HEK293 (cell line): ENCODE data around the gene SHCBP1L.

Source experiments
- ZBTB21 ChIP-seq: fragments of 450-650 bp; formaldehyde crosslinking; IDR thresholded peaks from 2 replicates; pipeline ENCODE4 v1.5.1; 2017; ENCODE audit warnings: missing biosample characterization, missing genetic modification characterization
- ZNF202 ChIP-seq: fragments of 450-650 bp; formaldehyde crosslinking; IDR thresholded peaks from 2 replicates; pipeline ENCODE4 v1.5.1; 2016; ENCODE audit warnings: missing biosample characterization, missing genetic modification characterization, borderline replicate concordance
- ZNF223 ChIP-seq: fragments of 450-650 bp; formaldehyde crosslinking; IDR thresholded peaks from 2 replicates; pipeline ENCODE4 v1.5.1; 2016; ENCODE audit warnings: missing biosample characterization, missing genetic modification characterization
- ZNF521 ChIP-seq: fragments of 450-650 bp; formaldehyde crosslinking; IDR thresholded peaks from 2 replicates; pipeline ENCODE4 v1.5.1; 2017; ENCODE audit warnings: missing biosample characterization, mild to moderate bottlenecking, missing genetic modification characterization
- ZNF529 ChIP-seq: fragments of 450-650 bp; formaldehyde crosslinking; IDR thresholded peaks from 2 replicates; pipeline ENCODE4 v1.5.1; 2017; ENCODE audit warnings: missing genetic modification characterization, missing biosample characterization; ENCODE audit not compliant: insufficient replicate concordance
- ZNF544 ChIP-seq: fragments of 450-650 bp; formaldehyde crosslinking; IDR thresholded peaks from 2 replicates; pipeline ENCODE4 v1.5.0; 2017; ENCODE audit warnings: missing biosample characterization, missing genetic modification characterization
- ZNF548 ChIP-seq: fragments of 450-650 bp; formaldehyde crosslinking; IDR thresholded peaks from 2 replicates; pipeline ENCODE4 v1.5.1; 2016; ENCODE audit warnings: missing biosample characterization, missing genetic modification characterization
- TF ChIP-seq, protein P1 (sequence below): fragments of 450-650 bp; formaldehyde crosslinking; IDR thresholded peaks from 2 replicates; pipeline ENCODE4 v1.5.1; 2016; ENCODE audit warnings: missing biosample characterization, missing genetic modification characterization
- TF ChIP-seq, protein P2 (sequence below): fragments of 450-650 bp; formaldehyde crosslinking; optimal IDR thresholded peaks from 2 replicates; pipeline ENCODE3; 2016; ENCODE audit warnings: missing biosample characterization, mild to moderate bottlenecking, missing genetic modification characterization
- TF ChIP-seq, protein P3 (sequence below): fragments of 450-650 bp; formaldehyde crosslinking; IDR thresholded peaks from 2 replicates; pipeline ENCODE4 v1.5.1; 2016; ENCODE audit warnings: missing biosample characterization, missing genetic modification characterization
- TF ChIP-seq, protein P4 (sequence below): fragments of 450-650 bp; IDR thresholded peaks from 2 replicates; pipeline ENCODE4 v1.5.1; 2018; ENCODE audit warnings: missing biosample characterization, mild to moderate bottlenecking, missing genetic modification characterization
- TF ChIP-seq, protein P5 (sequence below): fragments of 450-650 bp; formaldehyde crosslinking; IDR thresholded peaks from 2 replicates; pipeline ENCODE4 v1.5.1; 2016; ENCODE audit warnings: missing biosample characterization, missing genetic modification characterization

DNA sequence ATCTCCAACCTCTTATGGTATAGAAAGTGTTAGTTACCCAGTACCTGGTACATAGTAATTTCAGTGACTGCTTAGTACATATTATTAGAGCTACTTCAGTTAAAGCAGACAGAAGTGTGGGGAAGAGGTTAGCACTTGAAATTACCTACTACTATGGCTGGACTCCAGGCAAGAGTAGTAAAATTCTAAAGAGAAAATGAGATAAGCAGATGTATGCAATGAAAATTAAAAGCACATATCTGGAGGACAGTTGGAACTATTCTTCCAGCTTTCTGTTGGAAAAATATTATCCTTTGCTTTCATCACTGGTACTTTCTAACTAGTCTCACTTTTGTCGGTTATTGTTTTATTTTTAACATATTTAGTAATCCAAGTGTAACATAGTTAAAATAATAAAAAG is 90.1 kb downstream of the SHCBP1L start:
- TF ChIP-seq, protein P1, sequence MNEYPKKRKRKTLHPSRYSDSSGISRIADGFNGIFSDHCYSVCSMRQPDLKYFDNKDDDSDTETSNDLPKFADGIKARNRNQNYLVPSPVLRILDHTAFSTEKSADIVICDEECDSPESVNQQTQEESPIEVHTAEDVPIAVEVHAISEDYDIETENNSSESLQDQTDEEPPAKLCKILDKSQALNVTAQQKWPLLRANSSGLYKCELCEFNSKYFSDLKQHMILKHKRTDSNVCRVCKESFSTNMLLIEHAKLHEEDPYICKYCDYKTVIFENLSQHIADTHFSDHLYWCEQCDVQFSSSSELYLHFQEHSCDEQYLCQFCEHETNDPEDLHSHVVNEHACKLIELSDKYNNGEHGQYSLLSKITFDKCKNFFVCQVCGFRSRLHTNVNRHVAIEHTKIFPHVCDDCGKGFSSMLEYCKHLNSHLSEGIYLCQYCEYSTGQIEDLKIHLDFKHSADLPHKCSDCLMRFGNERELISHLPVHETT, result no peak
- TF ChIP-seq ZBTB21 (tag by site-specific recombination) (no peak), ZNF544 (tag by site-specific recombination) (no peak), ZNF521 (tag by site-specific recombination) (no peak), ZNF223 (tag by site-specific recombination) (no peak), ZNF548 (tag by site-specific recombination) (no peak), ZNF202 (tag by site-specific recombination) (no peak), ZNF529 (tag by site-specific recombination) (no peak)
- TF ChIP-seq, protein P2, sequence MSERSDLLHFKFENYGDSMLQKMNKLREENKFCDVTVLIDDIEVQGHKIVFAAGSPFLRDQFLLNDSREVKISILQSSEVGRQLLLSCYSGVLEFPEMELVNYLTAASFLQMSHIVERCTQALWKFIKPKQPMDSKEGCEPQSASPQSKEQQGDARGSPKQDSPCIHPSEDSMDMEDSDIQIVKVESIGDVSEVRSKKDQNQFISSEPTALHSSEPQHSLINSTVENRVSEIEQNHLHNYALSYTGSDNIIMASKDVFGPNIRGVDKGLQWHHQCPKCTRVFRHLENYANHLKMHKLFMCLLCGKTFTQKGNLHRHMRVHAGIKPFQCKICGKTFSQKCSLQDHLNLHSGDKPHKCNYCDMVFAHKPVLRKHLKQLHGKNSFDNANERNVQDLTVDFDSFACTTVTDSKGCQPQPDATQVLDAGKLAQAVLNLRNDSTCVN (tag by site-specific recombination), result no peak
- TF ChIP-seq, protein P3, sequence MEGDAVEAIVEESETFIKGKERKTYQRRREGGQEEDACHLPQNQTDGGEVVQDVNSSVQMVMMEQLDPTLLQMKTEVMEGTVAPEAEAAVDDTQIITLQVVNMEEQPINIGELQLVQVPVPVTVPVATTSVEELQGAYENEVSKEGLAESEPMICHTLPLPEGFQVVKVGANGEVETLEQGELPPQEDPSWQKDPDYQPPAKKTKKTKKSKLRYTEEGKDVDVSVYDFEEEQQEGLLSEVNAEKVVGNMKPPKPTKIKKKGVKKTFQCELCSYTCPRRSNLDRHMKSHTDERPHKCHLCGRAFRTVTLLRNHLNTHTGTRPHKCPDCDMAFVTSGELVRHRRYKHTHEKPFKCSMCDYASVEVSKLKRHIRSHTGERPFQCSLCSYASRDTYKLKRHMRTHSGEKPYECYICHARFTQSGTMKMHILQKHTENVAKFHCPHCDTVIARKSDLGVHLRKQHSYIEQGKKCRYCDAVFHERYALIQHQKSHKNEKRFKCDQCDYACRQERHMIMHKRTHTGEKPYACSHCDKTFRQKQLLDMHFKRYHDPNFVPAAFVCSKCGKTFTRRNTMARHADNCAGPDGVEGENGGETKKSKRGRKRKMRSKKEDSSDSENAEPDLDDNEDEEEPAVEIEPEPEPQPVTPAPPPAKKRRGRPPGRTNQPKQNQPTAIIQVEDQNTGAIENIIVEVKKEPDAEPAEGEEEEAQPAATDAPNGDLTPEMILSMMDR (tag by site-specific recombination), result no peak
- TF ChIP-seq, protein P4, sequence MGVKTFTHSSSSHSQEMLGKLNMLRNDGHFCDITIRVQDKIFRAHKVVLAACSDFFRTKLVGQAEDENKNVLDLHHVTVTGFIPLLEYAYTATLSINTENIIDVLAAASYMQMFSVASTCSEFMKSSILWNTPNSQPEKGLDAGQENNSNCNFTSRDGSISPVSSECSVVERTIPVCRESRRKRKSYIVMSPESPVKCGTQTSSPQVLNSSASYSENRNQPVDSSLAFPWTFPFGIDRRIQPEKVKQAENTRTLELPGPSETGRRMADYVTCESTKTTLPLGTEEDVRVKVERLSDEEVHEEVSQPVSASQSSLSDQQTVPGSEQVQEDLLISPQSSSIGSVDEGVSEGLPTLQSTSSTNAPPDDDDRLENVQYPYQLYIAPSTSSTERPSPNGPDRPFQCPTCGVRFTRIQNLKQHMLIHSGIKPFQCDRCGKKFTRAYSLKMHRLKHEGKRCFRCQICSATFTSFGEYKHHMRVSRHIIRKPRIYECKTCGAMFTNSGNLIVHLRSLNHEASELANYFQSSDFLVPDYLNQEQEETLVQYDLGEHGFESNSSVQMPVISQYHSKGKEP, result no peak
- TF ChIP-seq, protein P5, sequence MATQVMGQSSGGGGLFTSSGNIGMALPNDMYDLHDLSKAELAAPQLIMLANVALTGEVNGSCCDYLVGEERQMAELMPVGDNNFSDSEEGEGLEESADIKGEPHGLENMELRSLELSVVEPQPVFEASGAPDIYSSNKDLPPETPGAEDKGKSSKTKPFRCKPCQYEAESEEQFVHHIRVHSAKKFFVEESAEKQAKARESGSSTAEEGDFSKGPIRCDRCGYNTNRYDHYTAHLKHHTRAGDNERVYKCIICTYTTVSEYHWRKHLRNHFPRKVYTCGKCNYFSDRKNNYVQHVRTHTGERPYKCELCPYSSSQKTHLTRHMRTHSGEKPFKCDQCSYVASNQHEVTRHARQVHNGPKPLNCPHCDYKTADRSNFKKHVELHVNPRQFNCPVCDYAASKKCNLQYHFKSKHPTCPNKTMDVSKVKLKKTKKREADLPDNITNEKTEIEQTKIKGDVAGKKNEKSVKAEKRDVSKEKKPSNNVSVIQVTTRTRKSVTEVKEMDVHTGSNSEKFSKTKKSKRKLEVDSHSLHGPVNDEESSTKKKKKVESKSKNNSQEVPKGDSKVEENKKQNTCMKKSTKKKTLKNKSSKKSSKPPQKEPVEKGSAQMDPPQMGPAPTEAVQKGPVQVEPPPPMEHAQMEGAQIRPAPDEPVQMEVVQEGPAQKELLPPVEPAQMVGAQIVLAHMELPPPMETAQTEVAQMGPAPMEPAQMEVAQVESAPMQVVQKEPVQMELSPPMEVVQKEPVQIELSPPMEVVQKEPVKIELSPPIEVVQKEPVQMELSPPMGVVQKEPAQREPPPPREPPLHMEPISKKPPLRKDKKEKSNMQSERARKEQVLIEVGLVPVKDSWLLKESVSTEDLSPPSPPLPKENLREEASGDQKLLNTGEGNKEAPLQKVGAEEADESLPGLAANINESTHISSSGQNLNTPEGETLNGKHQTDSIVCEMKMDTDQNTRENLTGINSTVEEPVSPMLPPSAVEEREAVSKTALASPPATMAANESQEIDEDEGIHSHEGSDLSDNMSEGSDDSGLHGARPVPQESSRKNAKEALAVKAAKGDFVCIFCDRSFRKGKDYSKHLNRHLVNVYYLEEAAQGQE, result no peak
